ENCODE results near the gene TEX2. TPM values are rescaled to one million over a fixed set of nuclear protein-coding genes. Genes with fewer than 3 reads are reported as not detected.

Gene TEX2
- total RNA-seq, 1 donor from 2014 or later = 58.0 TPM

- intact Hi-C loops (cut with micrococcal nuclease) = no loop called here
- H3K27me3 ChIP-seq (ENCODE audit: low read depth) = no peaks in the 10 kb centered on the region
- no peak for TF ChIP-seq CTCF (IDR thresholded peaks at IDR 0.05; ENCODE audit: borderline replicate concordance)
Measured at GRCh38 chr17:64229815-64230728, 33.0 kb downstream of the TEX2 start.

GRCh38 chr17:64226132-64226531 lies 36.9 kb downstream of the TEX2 start:
- Histone ChIP-seq H3K27me3 (ENCODE audit: low read depth) (no peaks in the 10 kb centered on the region), H3K4me3 (no peak overlapping the region), H3K36me3 (no peaks in the 10 kb centered on the region), H3K4me1 (peaks cover 60% of the 10 kb centered on the region), H3K9me3 (replicated peaks) (no peaks in the 10 kb centered on the region), H3K27ac (replicated peaks) (no peak overlapping the region)
- intact Hi-C loops (cut with micrococcal nuclease) = no loop called here
- DNase-seq = no peak
- TF ChIP-seq CTCF (IDR thresholded peaks at IDR 0.05; ENCODE audit: borderline replicate concordance) = no peak

More at GRCh38 chr17:64229815-64230728, 33.0 kb downstream of the TEX2 start:
- no peaks in the 10 kb centered on the region for H3K9me3 ChIP-seq (replicated peaks)
- no peak overlapping the region for H3K4me3 ChIP-seq
- DNase-seq = no peak
- H3K36me3 ChIP-seq = no peaks in the 10 kb centered on the region
- peak overlapping the region; percentile 72 for H3K27ac ChIP-seq (replicated peaks)
- H3K4me1 ChIP-seq = peaks cover 62% of the 10 kb centered on the region

GRCh38 chr17:64225410-64225809 lies 37.6 kb downstream of the TEX2 start:
- no peak overlapping the region for H3K27ac ChIP-seq (replicated peaks)
- peaks cover 52% of the 10 kb centered on the region for H3K4me1 ChIP-seq
- H3K9me3 ChIP-seq (replicated peaks) = no peaks in the 10 kb centered on the region
- intact Hi-C loops (cut with micrococcal nuclease) = no loop called here
- no peaks in the 10 kb centered on the region for H3K36me3 ChIP-seq
- no peak for TF ChIP-seq CTCF (IDR thresholded peaks at IDR 0.05; ENCODE audit: borderline replicate concordance)
- no peak overlapping the region for H3K4me3 ChIP-seq
- no peak for DNase-seq
- no peaks in the 10 kb centered on the region for H3K27me3 ChIP-seq (ENCODE audit: low read depth)

- Histone ChIP-seq H3K4me3 (no peak overlapping the region), H3K36me3 (no peaks in the 10 kb centered on the region), H3K27me3 (ENCODE audit: low read depth) (no peaks in the 10 kb centered on the region), H3K4me1 (peaks cover 47% of the 10 kb centered on the region), H3K9me3 (replicated peaks) (peaks cover 4% of the 10 kb centered on the region), H3K27ac (replicated peaks) (no peak overlapping the region)
- TF ChIP-seq CTCF (IDR thresholded peaks at IDR 0.05; ENCODE audit: borderline replicate concordance) = no peak
- intact Hi-C loops (cut with micrococcal nuclease) = no loop called here
- no peak for DNase-seq
Measured at GRCh38 chr17:64223931-64224629, 39.0 kb downstream of the TEX2 start.

GRCh38 chr17:64223283-64223682 lies 39.8 kb downstream of the TEX2 start:
- H3K4me3 ChIP-seq = no peak overlapping the region
- peaks cover 4% of the 10 kb centered on the region for H3K9me3 ChIP-seq (replicated peaks)
- no peak for TF ChIP-seq CTCF (IDR thresholded peaks at IDR 0.05; ENCODE audit: borderline replicate concordance)
- no peak for DNase-seq
- intact Hi-C loops (cut with micrococcal nuclease) = no loop called here
- H3K27me3 ChIP-seq (ENCODE audit: low read depth) = no peaks in the 10 kb centered on the region
- H3K27ac ChIP-seq (replicated peaks) = no peak overlapping the region
- H3K36me3 ChIP-seq = no peaks in the 10 kb centered on the region
- peaks cover 51% of the 10 kb centered on the region for H3K4me1 ChIP-seq
